Duodenal mucosa (tissue), 2 donors: ENCODE measurements around the gene ASZ1.
"Not testable (repeated sequence)": the region's sequence is repeated elsewhere in the genome, so short reads cannot be mapped to it uniquely, and the experiment has no call there.

ENCODE experiments used
- H3K27ac ChIP-seq: one replicate; pipeline ENCODE4 v1.7.0; 2013; ENCODE audit warnings: low read depth, low read length
- H3K27me3 ChIP-seq, 2 donors: one replicate each; pipeline ENCODE4 v1.7.0; 2013; ENCODE audit warnings: low read length in 2 of 2, control low read depth in 1 of 2; ENCODE audit not compliant: insufficient read depth in 2 of 2, control insufficient read depth in 1 of 2
- H3K36me3 ChIP-seq, 2 donors: one replicate each; pipeline ENCODE4 v1.7.0; 2013; ENCODE audit warnings: low read length in 2 of 2, control low read depth in 1 of 2; ENCODE audit not compliant: insufficient read depth in 2 of 2, control insufficient read depth in 1 of 2
- H3K4me1 ChIP-seq, 2 donors: one replicate each; pipeline ENCODE4 v1.7.0; 2013; ENCODE audit warnings: low read length in 2 of 2, control low read depth in 1 of 2; ENCODE audit not compliant: insufficient read depth in 2 of 2, control insufficient read depth in 1 of 2
- H3K4me3 ChIP-seq, 2 donors: one replicate each; pipeline ENCODE4 v1.7.0; 2013; ENCODE audit warnings: low read length in 2 of 2, low read depth in 1 of 2
- H3K9ac ChIP-seq, 2 donors: one replicate each; pipeline ENCODE4 v1.7.0; 2013; ENCODE audit warnings: low read length in 2 of 2, low read depth in 1 of 2
- H3K9me3 ChIP-seq, 2 donors: one replicate each; pipeline ENCODE4 v1.7.0; 2013; ENCODE audit warnings: low read length in 2 of 2, control low read depth in 1 of 2; ENCODE audit not compliant: control insufficient read depth in 1 of 2

ASZ1 gene, protein sequence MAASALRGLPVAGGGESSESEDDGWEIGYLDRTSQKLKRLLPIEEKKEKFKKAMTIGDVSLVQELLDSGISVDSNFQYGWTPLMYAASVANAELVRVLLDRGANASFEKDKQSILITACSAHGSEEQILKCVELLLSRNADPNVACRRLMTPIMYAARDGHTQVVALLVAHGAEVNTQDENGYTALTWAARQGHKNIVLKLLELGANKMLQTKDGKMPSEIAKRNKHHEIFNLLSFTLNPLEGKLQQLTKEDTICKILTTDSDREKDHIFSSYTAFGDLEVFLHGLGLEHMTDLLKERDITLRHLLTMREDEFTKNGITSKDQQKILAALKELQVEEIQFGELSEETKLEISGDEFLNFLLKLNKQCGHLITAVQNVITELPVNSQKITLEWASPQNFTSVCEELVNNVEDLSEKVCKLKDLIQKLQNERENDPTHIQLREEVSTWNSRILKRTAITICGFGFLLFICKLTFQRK

DNA sequence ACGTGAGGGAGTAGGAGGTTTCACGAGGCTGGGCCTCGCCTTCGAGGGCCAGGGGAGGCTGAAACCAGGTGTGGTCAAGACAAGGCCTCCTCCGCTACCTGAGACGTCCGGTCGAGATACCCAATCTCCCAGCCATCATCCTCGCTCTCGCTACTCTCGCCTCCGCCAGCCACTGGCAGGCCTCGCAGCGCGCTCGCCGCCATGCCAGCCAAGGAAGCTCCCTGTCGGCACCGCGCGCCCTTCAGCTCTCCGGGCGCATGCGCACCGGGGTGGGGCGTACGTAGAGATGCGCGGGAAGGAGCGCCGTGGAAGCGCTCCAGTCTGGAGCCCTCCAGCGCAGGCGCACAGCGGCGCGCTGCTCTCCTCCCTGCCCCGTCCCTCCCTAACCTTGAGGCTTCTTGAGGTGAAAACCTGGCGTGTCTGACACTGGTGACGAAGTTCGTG, at the start of gene ASZ1:
ASZ1 (minus strand) TSS at position 236 of the 444 bp plus-strand sequence; CDS start at position 203, 33 bp downstream.
- Histone ChIP-seq H3K9me3 (no peaks in the 10 kb centered on the region), H3K4me1 (no peaks in the 10 kb centered on the region), H3K4me3 (no peak within 1 kb of the TSS), H3K27me3 (no peaks in the 10 kb centered on the region), H3K9ac (no peak within 1 kb of the TSS), H3K27ac (no peak within 1 kb of the TSS), H3K36me3 (no peaks in the 10 kb centered on the region)

DNA sequence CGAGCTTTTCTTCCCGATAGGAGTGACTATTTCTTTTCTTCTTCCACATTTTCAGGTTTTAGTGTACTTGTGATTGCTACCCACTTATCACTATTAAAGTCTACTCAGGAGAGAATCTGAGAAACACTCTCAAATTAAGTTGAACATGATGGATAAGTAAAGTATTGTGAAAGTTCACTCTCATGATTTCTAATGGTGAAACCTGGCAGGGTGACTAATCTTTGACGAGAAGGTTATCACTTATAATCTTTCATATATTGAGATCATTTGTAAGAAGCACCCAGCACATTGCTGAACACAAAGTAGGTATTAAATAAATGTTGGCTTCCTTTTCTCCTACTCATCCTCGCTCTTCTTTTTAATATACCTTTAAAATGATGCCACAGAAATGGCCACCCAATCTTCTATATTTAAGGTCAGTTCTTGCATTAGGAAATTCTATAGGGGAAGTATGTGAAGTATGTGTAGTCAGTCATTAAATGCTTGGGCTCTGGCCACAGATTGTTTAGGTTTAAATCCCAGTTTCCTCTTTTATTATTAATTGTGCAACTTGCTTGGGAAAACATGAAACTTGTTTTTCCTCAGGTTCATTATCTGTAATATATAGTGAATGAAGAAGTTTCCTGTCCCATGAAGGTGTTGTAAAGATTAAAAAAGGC, 49.4 kb upstream of the ASZ1 start:
- no peaks in the 10 kb centered on the region for H3K9me3 ChIP-seq
- no peaks in the 10 kb centered on the region for H3K27me3 ChIP-seq
- peaks cover 0 to 5% of the 10 kb centered on the region in 2 donors for H3K4me1 ChIP-seq
- no peak overlapping the region for H3K9ac ChIP-seq
- no peak overlapping the region for H3K4me3 ChIP-seq
- H3K27ac ChIP-seq = no peak overlapping the region
- H3K36me3 ChIP-seq = no peaks in the 10 kb centered on the region

- Histone ChIP-seq H3K27me3 (no peaks in the 10 kb centered on the region), H3K36me3 (no peaks in the 10 kb centered on the region), H3K4me1 (peaks cover 5 to 9% of the 10 kb centered on the region in 2 donors), H3K4me3 (no peak overlapping the region), H3K9me3 (no peaks in the 10 kb centered on the region), H3K9ac (no peak overlapping the region), H3K27ac (no peak overlapping the region)
Observed at GRCh38 chr7:117472335-117472734, 45.0 kb upstream of the ASZ1 start.

DNA sequence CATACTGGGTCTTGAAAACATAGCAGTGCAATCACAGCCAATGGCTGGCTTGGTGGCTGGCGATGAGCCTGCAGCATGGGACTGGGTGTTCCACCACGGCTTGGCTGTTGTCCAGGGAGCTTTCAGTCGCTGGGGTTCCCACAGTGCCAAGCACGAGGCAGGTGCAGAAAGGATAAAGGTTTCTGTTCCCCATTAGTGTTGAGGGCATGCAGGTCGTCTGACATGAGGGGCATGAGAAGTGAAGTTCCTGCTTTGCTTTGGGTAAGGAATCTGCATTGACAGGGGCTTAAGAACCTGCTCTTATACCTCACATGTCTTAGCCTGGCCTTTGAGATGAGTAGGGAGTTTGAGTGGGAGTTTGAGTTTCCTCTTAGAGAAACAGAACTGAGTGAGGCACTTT, 43.5 kb upstream of the ASZ1 start:
- Histone ChIP-seq H3K9me3 (no peaks in the 10 kb centered on the region), H3K27me3 (no peaks in the 10 kb centered on the region), H3K36me3 (no peaks in the 10 kb centered on the region), H3K4me3 (peak overlapping the region in 1 of 2 donors; percentile 0), H3K27ac (no peak overlapping the region), H3K4me1 (peaks cover 4 to 5% of the 10 kb centered on the region in 2 donors), H3K9ac (no peak overlapping the region)

DNA sequence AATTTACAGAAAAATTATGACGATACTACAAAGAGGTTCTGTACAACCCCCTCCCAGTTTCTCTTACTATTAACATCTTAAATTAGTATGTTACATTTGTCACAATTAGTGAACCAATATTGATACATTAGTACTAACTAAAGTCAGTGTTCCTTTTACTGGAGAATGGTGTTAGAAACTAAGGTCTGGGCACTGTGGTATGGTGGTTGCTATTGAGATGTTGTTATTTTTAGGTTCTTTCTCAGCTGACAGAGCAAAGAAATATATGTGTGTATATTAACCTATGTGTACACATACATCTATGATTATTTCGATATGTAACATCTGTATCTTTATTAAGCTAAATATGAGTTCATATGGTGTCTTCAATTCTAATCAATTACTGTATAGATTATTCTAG, 40.9 kb upstream of the ASZ1 start:
- no peaks in the 10 kb centered on the region for H3K27me3 ChIP-seq
- H3K27ac ChIP-seq = no peak overlapping the region
- H3K4me3 ChIP-seq = no peak overlapping the region
- no peaks in the 10 kb centered on the region for H3K9me3 ChIP-seq
- peaks cover 4 to 5% of the 10 kb centered on the region in 2 donors for H3K4me1 ChIP-seq
- H3K9ac ChIP-seq = no peak overlapping the region
- H3K36me3 ChIP-seq = no peaks in the 10 kb centered on the region

GRCh38 chr7:117460815-117461214, 33.5 kb upstream of the ASZ1 start:
- H3K27me3 ChIP-seq, H3K4me3 ChIP-seq, H3K27ac ChIP-seq, H3K36me3 ChIP-seq, H3K9me3 ChIP-seq, H3K9ac ChIP-seq, H3K4me1 ChIP-seq: not testable (repeated sequence)

GRCh38 chr7:117459735-117460134, 32.4 kb upstream of the ASZ1 start:
- Histone ChIP-seq H3K27ac (no peak overlapping the region), H3K27me3 (no peaks in the 10 kb centered on the region), H3K9ac (no peak overlapping the region), H3K4me1 (no peaks in the 10 kb centered on the region), H3K4me3 (no peak overlapping the region), H3K9me3 (no peaks in the 10 kb centered on the region), H3K36me3 (no peaks in the 10 kb centered on the region)

DNA sequence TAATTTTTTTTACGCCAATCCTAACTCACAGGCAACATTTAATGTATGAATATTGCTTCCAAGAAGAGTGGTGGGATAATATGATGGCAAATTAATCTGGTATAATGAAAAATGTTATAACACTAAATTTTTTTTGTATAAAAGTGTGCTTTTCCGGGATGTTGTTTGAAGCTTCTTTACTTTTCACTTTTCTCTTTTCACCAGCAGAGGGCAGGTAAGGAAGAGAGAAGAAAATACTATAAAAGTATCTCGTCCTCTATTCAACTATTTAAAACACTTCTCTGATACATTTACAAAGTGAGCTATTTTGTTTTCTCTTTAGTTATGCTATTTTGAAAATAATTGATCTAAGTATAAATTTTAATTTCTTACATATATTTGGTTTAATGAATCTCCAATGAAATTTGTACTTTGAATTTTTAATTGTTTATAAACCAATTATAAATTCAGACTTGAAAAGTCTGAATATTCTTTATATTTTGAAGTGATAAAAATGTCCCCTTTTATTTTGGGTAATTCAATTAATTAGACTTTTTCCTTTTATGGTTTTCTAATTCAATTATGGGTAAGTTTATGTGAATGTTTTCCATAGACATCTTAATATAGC, 31.8 kb upstream of the ASZ1 start:
- no peak overlapping the region for H3K4me3 ChIP-seq
- no peak overlapping the region for H3K9ac ChIP-seq
- H3K27me3 ChIP-seq = no peaks in the 10 kb centered on the region
- H3K4me1 ChIP-seq = no peaks in the 10 kb centered on the region
- no peaks in the 10 kb centered on the region for H3K9me3 ChIP-seq
- H3K27ac ChIP-seq = no peak overlapping the region
- no peaks in the 10 kb centered on the region for H3K36me3 ChIP-seq

- Histone ChIP-seq H3K9ac (no peak overlapping the region), H3K4me3 (no peak overlapping the region), H3K36me3 (no peaks in the 10 kb centered on the region), H3K27me3 (no peaks in the 10 kb centered on the region), H3K27ac (no peak overlapping the region), H3K9me3 (peaks cover 0 to 4% of the 10 kb centered on the region in 2 donors), H3K4me1 (no peaks in the 10 kb centered on the region)
Observed at GRCh38 chr7:117448655-117449054, 21.4 kb upstream of the ASZ1 start.

GRCh38 chr7:117446220-117446815, 19.0 kb upstream of the ASZ1 start:
- Histone ChIP-seq H3K36me3 (no peaks in the 10 kb centered on the region), H3K27ac (no peak overlapping the region), H3K9ac (no peak overlapping the region), H3K4me1 (no peaks in the 10 kb centered on the region), H3K4me3 (no peak overlapping the region), H3K27me3 (no peaks in the 10 kb centered on the region), H3K9me3 (peaks cover 0 to 4% of the 10 kb centered on the region in 2 donors)
